ENCODE measurements around the gene KCNH6.

KCNH6 gene

DNA sequence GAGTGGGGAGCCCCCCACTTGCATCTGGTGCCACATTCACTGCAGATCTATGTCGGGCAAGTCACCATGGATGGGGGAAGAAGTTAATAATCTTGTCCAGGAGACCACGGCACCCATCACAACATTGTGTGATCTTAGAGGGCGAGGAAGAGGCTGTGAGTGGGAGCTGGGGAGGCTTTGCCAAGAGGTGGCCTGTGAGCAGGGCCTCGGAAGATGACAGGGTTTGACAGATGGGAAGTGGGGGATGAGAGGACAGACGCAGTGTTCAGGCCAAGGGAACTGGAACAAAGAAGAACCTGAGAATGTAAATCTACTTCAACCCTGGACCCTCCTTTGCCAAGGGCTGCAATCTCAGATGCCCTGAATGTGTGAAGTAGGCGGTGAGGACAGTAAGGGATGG lies 33.9 kb upstream of the KCNH6 start:
- FAIRE-seq: no peak

DNA sequence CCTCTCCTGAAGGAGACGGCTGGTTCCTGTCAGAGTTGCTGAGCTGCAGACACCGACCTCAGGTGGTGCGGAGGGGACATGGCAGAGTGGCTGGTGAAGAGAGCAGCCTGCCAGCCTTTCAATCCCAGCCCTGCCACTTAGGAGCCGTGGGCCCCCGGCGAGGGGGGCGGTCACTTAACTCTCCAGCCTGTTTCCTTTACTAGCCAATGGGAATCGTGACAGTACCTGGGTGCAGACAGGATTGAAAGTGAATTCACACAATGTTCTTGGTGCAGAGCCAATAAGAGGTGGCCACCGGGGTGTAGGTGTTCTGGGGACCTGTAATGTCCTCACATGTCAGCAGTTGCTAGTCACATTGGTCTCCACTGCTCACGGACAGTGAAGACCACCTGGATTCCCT lies 32.8 kb upstream of the KCNH6 start:
- no peak for FAIRE-seq

DNA sequence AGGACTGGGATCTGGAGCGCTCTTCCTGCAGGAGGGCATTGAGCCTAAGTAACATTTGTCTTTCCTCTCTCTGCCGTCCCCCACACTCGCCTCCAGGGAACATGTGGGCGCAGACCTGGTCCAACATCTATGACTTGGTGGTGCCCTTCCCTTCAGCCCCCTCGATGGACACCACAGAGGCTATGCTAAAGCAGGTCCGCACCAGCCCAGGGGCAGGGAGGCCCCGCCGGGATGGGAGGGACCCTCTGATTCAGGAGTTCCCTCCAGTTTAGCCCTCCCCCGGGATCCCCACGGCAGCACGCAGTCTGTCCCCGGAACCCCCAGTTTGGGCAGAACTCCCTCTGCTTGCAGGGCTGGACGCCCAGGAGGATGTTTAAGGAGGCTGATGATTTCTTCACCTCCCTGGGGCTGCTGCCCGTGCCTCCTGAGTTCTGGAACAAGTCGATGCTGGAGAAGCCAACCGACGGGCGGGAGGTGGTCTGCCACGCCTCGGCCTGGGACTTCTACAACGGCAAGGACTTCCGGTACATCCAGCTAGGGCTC lies 32.2 kb upstream of the KCNH6 start:
- no peak for FAIRE-seq

DNA sequence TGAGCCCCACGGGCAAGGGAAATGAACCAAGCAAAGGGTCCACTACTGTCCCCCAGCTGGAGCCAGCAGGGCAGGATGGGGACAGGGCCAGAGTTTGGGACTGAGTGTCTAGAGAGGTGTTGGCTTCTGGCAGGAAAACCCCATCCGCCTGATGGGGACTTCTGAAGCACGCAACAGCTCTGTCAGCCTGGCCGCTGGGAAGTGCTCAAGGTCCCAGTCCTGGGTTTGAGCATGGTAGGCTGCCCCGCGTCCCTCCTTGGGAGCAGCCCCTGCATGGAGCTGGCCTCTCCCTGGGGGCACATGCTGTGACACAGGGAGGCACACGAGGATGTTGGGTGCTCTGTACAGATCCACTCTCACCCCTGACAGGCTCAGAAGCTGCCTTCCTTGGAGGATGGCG lies 31.7 kb upstream of the KCNH6 start:
- FAIRE-seq: no peak

GRCh38 chr17:63491977-63492618 lies 31.1 kb upstream of the KCNH6 start:
- no peak for FAIRE-seq

GRCh38 chr17:63492940-63493339 lies 30.2 kb upstream of the KCNH6 start:
- FAIRE-seq: no peak

DNA sequence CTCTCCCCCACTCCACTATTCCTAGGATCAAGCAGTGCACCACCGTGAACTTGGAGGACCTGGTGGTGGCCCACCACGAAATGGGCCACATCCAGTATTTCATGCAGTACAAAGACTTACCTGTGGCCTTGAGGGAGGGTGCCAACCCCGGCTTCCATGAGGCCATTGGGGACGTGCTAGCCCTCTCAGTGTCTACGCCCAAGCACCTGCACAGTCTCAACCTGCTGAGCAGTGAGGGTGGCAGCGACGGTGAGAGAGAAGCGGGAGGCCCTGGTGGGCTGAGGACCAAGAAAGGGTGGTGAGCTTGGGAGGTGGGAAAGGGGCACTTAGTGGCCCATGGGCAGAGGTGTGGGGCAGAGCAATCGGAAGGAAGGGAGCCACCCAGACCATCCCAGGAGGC lies 29.7 kb upstream of the KCNH6 start:
- no peak for FAIRE-seq

DNA sequence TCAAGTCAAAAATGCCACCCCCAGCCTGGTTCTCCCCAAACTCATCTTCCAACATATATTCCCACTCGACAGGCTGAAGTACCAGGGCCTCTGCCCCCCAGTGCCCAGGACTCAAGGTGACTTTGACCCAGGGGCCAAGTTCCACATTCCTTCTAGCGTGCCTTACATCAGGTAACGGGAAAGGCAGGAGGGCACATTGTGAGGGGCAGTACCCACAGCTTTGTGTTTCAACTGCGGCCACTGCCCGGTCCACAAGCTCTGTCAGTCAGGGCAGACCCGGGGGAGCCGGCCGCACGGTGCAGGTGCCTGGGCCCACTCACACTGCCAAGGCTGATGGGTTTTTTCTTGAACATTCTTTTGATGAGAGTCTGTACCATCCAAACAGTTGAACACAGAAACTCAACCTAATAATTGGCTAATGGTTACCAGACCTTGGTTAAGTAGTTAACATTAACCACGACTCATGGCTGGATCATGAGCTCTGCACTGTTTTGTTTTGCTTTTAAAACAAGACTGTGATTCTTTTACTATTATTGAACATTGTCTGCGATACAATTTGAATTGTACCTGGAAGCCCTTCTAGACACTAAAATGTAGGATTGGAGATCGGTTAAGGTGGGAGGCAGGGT lies 28.7 kb upstream of the KCNH6 start:
- FAIRE-seq: no peak

DNA sequence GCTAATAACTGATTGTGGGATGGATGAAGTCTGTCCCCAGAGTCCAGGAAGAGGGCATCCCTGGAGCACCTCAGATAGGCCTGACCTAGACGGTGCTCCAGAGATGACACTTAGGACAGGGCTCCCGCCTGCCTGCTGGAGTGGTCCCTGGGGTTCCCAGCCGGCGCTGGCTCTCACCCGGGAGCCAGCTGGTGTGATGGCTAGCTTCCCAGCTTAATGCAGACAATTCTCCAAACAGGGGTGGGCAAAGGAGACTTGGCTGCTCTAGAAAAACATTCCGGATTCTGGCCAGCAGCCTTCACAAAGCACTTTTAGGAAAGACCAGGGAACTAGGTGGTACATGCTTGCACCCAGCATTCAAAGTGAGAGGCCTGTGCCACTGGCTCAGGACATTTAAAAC lies 27.7 kb upstream of the KCNH6 start:
- no peak for FAIRE-seq

DNA sequence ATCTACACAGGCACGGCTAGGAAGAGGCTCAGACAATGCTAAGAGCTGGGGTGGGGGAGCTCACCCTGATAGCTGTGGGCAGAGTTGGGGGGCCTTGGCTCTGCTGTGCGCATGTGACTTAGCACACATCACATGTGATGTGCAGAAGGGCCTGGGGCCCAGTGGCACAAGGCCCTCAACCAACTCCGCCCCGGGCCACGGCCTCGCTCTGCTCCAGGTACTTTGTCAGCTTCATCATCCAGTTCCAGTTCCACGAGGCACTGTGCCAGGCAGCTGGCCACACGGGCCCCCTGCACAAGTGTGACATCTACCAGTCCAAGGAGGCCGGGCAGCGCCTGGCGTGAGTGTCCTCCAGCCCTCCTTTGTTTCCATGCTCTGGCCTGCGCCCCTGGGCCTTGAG lies 27.0 kb upstream of the KCNH6 start:
- no peak for FAIRE-seq

DNA sequence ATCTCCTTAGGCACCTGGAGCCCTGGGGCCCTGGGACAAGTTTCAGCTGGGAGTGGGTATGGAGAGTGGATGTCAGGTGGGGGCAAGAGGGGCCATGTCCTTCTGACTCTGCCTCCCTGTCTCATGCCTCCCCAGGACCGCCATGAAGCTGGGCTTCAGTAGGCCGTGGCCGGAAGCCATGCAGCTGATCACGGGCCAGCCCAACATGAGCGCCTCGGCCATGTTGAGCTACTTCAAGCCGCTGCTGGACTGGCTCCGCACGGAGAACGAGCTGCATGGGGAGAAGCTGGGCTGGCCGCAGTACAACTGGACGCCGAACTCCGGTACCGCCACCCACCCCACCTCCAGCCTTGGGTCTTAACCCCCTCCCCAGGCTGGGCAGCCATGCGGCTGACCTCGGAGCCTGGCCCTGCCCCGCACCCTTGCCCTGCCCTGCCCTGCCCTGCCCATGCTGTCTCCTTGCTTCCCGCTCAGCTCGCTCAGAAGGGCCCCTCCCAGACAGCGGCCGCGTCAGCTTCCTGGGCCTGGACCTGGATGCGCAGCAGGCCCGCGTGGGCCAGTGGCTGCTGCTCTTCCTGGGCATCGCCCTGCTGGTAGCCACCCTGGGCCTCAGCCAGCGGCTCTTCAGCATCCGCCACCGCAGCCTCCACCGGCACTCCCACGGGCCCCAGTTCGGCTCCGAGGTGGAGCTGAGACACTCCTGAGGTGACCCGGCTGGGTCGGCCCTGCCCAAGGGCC lies 26.3 kb upstream of the KCNH6 start:
- FAIRE-seq: no peak

GRCh38 chr17:63497708-63498483 lies 25.3 kb upstream of the KCNH6 start:
- no peak for FAIRE-seq

GRCh38 chr17:63498626-63499195 lies 24.4 kb upstream of the KCNH6 start:
- FAIRE-seq: no peak

DNA sequence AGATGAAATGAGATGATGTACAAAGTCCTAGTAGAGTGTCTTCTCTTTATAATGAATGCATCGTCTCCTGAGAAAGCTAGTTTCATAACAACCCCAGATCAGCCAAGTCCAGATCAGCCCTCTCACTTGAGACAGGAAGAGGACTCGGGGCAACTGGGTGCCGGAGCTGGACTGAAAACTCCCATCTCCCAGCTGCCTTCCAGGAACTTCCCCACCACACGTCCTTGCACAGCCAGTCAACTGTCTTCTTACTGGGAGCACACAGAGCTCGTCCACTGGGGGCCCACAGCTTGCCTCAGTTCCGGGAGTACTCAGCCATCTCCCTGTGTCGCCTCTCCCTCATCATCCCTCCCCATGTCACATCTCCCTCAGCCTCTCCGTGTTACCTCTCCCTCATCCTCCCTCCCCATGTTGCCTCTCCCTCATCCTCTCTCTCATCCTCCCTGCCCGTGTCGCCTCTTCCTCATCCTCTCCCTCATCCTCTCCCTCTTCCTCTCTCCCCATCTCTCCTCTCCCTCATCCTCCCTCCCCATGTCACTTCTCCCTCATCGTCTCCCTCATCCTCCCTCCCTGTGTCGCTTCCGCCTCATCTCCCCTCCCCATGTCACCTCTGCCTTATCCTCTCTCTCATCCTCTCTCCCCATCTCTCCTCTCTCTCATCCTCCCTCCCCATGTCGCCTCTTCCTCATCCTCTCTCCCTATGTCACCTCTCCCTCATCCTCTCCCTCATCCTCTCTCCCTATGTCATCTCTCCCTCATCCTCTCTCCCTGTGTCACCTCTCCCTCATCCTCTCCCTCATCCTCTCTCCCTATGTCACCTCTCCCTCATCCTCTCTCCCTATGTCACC lies 22.4 kb upstream of the KCNH6 start:
- FAIRE-seq: no peak

- no peak for FAIRE-seq
Measured at GRCh38 chr17:63503341-63503705, 19.8 kb upstream of the KCNH6 start.

DNA sequence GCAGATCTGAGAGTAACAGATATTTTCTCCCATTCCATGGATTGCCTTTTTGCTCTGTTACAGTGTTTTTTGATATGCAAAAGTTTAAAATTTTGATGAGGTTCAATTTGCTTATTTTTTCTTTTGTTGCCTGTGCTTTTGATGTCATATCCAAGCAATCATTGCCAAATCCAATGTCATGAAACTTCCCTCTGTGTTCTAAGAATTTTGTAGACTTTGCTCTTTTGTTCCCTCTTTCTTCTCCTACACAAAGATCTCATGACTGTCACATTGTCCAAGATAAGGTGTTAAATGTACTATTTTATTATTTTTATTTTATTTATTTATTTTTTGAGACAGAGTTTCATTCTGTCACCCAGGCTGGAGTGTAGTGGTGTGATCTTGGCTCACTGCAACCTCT lies 18.9 kb upstream of the KCNH6 start:
- no peak for FAIRE-seq

GRCh38 chr17:63505341-63505740 lies 17.8 kb upstream of the KCNH6 start:
- no peak for FAIRE-seq

DNA sequence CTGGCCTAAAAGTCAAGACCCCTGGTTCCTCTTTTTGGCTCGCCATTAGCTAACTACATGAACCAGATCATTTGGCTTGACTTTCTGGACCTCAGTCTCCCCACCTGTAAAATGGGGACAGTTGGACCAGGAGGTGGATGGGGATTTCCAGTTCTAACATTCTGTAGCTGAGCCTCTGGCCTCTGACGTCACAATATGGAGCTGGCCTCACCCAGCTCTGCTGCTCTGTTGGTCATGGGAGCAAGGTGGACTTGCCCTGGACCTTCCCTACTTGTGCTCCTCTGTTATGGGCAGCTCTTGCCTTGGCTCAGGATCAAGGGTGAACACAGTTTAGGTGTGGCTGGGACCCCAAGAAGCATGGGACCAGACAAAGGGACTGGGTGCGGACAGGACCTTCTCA lies 16.5 kb upstream of the KCNH6 start:
- no peak for FAIRE-seq

DNA sequence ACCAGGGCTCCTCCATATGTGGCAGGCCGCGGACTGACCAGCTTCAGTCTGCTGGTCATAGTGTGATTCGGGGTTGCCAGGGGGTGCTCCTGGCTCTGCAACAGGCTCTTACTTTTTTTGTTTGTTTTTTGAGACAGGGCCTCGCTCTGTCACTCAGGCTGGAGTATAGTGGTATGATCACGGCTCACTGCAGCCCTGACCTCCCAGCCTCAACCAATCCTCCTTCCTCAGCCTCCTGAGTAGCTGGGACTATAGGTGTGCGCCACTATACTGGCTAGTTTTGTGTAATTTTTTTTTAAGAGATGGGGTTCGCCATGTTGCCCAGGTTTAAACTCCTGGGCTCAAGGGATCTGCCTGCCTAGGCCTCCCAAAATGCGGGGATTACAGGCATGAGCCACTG lies 11.8 kb upstream of the KCNH6 start:
- FAIRE-seq: no peak

GRCh38 chr17:63512388-63512787 lies 10.8 kb upstream of the KCNH6 start:
- FAIRE-seq: no peak

- no peak for FAIRE-seq
Measured at GRCh38 chr17:63512896-63513644, 10.1 kb upstream of the KCNH6 start.
